ENCODE results near the gene ARHGAP9.
"Not testable (repeated sequence)": the region's sequence is repeated elsewhere in the genome, so short reads cannot be mapped to it uniquely, and the experiment has no call there.

ARHGAP9 gene

DNA sequence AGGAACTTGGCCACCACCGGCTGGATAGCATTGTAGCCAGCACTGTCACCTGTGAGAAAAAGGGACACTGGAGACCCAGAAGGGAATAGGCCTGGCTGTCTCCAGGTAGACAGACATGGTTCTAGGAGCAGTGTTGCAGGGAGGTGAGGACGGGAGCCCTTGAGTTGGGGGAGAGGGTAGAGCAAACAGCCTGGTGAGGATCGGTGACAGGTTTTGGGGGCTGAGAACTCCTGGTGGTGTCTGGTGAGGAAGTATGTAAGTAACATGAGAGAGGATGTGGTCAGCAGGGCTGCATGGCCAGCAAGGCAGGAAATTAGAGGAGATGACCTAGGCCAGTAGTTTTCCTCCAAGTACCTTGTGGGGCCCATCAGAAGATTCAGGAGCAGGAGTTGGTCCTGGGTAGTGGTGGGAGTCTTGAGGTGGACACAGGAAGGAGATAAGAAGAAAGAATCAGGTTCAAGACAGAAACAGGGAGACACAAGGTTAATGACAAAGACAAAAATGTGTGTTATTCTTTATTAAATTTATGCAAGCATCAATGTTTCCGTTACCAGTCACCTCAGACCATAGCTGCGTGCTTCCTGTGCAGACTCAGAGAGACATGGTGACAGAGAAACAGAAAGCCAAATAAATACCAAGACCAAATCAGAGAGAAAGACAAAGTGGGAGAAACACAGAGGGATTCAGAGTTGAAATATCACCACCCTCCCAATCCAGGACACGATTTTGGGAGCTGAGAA lies at the start of gene ARHGAP9:
Gene ARHGAP9 (minus strand): TSS at position 491 of the 740 bp plus-strand sequence. CDS start 460 bp downstream, at position 31.
- no peak for DNase-seq

DNA sequence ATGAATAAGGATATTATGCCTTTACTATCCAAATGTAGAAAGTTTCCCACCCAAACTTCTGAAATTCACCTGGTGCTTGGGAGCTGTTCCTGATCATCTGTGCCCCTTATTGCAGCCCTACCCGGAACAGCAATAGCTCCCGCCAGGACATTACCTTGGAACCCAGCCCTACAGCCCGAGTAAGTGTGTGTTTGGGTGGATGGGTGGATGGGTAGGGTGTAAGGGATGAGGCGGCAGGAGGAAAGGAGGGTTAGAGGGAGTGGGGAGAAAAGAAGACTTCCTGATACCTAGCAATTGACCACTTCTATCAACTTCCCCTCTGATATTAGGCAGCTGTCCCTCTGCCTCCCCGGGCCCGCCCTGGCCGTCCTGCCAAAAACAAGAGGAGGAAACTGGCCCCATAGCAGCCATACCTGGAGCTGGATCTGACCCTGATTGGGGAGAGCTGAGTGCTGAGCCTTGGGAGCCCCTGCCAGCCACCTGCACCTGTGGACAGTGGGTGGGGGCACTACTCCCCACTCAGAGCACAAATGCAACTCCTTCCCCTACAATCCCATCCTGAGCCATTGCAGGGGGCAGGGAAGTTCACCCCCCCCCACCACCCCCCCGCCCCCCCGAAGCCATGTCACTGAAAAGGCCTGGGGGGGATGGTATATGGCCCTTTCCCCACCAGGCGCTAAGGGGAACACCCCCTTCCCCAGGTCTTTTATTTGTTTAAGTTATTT lies 49.3 kb upstream of the ARHGAP9 start:
- DNase-seq: no peak

DNA sequence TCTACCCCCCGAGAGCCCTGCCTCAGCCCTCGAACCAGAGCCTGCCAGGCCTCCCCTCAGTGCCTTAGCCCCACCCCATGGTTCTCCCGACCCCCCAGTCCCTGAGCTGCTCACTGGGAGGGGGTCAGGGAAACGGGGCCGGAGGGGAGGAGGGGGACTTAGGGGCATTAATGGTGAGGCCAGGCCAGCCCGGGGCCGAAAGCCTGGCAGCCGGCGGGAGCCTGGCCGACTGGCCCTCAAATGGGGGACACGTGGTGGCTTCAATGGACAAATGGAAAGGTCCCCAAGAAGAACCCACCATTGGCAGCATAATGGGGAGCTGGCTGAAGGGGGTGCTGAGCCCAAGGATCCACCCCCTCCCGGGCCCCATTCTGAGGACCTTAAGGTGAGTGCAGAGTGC lies 48.5 kb upstream of the ARHGAP9 start:
- DNase-seq: no peak

DNA sequence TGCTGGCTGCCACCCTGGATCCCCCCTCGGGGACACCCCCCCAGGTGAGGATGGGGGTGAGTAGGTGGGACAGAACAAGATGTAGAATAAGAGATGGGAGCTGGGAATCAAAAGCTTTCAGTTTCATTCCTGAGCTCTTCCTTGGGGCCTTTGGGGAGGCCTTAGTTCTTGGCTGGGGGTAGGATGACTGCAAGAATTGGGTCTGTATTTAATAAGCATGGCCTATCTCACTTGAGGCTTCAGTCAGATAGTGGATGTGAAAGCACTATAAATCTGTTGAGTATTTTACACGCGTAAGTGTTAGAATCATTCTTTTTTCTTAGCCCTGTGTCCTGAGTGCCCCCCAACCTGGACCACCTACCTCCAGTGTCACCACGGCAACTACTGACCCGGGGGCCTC lies 47.5 kb upstream of the ARHGAP9 start:
- DNase-seq: no peak

DNA sequence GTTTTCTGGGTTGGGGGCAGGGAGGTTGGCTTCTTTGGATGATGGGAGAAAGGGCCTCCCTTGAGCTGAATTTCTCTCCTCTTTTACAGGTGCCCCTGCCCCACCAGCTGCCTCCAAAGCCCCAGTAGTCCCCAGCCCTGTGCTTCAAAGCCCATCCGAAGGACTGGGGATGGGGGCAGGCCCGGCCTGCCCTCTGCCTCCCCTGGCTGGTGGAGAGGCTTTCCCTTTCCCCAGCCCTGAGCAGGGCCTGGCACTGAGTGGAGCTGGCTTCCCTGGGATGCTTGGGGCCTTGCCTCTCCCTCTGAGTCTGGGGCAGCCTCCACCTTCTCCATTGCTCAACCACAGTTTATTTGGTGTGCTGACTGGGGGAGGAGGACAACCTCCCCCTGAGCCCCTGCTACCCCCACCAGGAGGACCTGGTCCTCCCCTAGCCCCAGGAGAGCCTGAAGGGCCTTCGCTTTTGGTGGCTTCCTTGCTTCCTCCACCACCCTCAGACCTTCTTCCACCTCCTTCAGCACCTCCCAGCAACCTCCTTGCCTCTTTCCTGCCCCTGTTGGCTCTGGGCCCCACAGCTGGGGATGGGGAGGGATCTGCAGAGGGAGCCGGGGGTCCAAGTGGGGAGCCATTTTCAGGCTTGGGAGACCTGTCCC lies 46.9 kb upstream of the ARHGAP9 start:
- DNase-seq: no peak

DNA sequence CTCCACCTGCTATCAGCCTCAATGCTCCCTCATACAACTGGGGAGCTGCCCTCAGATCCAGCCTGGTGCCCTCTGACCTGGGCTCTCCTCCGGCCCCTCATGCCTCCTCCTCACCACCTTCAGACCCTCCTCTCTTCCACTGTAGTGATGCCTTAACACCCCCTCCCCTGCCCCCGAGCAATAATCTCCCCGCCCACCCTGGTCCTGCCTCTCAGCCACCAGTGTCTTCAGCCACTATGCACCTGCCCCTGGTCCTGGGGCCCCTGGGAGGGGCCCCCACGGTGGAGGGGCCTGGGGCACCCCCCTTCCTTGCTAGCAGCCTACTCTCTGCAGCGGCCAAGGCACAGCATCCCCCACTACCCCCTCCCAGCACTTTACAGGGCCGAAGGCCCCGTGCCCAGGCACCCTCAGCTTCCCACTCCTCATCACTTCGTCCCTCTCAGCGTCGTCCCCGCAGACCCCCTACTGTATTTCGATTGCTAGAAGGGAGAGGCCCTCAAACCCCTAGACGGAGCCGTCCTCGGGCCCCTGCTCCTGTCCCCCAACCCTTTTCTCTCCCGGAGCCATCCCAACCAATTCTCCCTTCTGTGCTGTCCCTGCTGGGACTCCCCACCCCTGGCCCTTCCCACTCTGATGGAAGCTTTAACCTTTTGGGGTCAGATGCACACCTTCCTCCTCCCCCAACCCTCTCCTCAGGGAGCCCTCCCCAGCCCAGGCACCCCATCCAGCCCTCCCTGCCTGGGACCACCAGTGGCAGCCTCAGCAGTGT lies 46.1 kb upstream of the ARHGAP9 start:
- no peak for DNase-seq

DNA sequence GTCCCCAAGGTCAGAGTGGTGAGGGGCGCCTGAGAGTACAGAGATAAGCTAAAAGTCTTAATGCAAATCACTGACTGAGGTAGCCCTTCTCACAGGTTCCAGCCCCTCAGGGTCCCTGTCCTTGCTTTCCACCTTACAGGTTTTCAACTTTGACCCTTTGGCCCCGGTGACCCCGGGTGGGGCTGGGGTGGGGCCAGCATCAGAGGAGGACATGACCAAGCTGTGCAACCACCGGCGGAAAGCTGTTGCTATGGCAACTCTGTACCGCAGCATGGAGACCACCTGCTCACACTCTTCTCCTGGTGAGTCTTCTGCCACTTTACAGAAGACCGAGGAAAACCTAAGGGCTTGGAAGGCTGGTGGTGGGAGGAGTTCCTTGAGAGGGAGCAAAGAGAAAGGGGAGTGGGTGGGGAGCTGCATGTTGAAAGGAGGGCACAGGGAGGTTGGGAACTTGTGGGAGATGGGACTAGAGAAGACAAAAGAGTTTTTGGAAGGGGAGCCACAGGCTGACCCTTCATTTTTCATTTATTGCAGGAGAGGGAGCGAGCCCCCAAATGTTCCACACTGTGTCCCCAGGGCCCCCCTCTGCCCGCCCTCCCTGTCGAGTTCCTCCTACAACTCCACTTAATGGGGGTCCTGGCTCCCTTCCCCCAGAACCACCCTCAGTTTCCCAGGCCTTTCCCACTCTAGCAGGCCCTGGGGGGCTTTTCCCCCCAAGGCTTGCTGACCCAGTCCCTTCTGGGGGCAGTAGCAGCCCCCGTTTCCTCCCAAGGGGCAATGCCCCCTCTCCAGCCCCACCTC lies 45.3 kb upstream of the ARHGAP9 start:
- DNase-seq: no peak

DNA sequence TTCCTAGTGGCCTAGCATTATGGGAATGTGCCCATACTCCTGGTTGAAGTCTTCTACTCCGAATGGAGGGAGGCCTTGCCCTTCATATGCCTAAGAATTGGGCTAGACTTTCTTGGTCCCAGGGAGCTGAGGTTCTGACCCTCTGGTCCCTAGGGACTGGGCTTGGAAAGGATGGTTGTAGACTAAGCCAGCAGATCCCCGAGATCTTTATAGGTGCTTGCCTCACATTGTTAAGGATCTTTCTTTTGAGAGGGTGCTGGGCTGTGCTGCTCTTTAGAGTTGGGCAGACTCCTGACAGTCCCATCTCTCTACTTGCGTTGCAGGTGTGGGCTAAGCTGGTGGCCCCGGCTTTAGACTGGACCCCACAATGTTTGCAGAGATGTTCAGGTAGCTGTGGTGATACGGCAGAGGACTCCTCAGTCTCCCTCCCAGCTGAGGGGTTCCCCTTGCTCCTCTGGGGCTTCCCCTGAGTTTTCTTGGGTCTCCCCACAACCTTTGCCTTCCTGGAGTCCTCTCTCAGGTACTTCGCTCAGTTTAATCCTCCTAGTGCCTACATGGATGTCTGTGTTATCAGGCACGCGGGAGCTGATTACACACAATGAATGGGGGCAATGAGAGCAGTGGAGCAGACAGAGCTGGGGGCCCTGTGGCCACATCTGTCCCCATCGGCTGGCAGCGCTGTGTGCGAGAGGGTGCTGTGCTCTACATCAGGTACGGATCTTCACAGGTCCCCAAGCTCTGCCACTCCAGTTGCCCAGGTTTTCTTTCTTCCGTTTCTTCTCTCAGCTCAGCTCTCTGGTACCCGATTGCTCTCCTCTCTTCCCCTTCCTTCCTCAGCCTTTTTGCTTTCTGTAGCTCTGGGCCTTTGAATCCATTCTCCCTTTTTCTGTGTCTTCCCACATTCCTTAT lies 44.3 kb upstream of the ARHGAP9 start:
- no peak for DNase-seq

DNA sequence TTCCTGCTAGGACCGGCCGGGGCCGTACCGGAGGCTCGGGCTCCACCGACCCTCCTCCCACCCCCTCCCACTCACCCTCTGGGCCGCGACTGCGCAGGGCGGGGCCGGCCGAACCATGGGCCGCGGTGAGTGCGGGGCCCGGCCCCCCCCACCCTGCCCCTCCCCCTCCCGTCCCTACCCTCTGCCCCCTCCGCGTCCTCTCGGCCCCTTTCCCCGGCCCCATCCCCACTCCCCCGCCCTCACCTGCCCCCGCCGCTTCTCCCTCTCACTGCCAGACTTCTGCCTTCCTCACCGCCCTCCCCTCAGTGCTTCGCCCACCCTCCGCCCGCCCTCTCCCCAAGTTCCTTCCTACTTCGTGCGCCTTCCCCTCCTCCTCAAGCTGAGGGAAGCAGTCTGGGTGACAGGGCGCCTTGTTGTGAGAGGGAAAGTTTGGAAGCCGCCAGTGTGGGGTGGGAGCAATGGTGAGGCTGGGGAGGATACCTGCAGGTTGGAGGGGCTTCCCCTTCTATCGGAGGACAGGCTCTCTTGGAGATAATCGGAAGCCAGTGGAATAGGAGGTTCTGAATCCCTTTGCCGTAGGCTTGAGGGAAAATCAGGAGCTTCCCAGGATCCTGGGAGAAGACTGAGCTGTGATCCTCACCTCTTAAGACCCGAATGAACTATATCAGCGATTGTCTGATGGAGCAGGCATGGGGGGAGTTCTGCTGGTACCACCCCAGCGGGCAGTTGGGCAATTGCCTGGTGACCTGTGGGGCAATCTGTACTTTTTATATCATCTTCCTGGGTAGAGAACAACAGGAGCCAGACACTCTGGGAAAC lies 43.4 kb upstream of the ARHGAP9 start:
- peak; percentile 19 for DNase-seq

DNA sequence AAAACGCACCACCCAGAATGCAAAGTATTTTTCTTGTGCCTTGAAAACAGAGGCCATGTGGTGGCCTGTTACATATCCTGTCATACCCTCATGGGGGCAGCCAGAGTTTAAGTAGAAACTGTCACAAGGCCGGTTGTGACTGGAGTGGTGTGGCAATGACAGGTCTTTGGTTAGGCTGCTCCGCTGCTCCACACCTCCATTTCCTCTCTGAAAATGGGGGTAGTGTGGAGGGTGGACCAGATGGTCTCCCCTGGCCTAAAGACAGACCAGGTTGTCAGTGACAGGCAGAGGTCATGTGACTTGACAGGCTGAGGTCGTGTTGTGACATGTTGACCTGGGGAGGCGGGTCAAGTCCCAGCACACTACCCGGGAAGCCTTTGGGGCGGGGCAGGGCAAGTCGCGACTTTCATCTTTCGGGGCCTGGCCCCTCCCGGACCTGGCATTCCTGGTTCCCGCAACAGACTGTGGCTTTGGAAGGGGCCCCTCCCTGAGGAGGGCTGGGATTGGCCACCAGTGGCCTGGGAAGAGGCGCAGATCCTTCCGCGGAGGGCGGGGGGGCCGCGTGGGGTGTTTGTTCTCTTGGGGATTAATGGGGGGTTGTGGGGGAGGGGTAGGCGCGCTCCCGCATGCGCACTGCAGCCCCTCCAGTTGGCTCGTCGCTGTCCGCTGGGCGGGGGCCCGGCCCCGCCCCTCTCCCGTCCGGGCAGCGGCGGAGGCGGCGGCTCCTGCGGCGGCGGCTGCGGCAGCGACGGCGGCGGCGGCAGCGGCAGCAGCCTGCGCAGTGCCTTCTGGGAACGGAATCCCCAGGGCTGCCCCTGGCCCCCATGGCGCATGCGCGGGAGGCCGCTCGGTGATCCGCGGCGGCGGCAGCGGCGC lies 42.6 kb upstream of the ARHGAP9 start, which contains the start of gene MBD6:
Gene MBD6 (plus strand): TSS at position 814 of the 876 bp plus-strand sequence. CDS start 1,480 bp downstream, outside the sequence.
- peak; percentile 93 for DNase-seq

DNA sequence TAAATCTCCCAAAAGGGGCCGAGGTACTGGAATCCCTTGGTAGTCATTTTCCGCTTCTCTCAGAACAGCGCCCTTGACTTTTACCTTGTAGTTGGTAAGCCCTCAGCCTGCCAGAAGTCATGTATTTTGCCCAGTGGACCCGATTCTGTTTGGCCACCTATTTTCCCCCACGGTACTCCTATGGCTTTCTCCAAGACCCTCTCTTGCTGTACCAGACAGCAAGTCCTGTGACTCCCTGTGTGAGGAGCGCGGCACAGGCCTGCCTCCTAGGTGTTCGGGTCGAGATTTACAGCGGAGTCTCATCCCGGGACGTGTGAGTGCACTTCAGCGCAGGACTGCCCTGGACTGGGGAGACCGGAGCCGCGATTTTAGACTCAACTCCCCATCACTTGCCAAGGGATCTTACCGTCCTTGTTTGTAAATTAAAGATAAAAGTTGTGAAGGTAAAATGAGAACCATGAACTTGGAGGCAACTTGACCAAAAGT lies 41.9 kb upstream of the ARHGAP9 start:
- no peak for DNase-seq

DNA sequence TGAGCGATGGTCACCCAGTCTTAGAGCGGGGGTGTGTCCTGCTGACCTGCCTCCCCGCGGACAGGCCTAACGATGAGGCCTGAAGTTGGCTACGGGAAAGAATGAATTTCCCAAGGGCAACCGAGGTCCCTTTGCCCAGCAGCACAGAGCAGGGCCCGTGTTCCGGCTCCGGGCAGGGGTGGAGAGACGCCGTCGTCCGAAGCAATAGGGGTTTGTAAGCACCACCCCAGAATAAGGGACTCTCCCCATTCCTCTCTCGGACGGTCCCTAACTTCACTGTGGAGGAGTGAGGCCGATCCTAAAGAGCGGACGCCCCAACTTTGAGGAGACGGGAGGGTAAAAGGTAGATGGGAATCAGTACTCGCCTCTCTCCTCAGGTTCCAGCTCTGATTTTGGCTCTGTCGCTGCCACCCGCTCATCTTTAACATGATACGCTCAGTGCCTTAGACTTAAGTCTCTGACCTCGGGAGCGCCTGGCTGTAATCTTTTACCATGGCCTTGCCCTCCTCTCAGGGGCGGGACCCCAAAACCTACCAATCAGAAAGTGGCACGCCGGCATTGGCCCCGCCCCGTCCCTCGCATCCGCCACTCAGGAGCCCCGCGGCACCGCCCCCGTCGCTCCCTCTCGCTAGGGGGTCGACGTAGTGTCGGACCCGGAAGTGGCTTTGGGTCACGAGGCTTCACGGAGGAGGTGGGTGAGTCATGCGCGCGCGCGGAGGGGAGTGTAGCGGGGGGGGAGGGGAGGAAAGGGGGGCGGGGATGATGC lies 40.6 kb upstream of the ARHGAP9 start, which contains the start of gene DDIT3:
Gene DDIT3 (minus strand): TSS at position 462 of the 766 bp plus-strand sequence. CDS start 3,108 bp downstream, outside the sequence.
- DNase-seq: peak; percentile 98

DNA sequence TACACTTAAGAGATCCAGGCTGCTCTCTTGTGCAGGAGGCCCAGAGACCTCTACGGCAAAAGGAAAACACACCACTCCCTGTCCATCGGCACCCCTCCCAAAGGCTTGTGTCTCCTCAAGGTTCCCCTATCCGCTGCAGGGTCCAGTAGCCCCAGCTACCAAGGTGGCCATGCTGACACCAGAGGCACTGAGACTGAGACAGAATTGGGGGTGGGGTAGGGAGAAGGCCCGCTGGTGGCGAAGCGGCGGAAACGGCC lies 40.1 kb upstream of the ARHGAP9 start:
- DNase-seq: peak; percentile 23

DNA sequence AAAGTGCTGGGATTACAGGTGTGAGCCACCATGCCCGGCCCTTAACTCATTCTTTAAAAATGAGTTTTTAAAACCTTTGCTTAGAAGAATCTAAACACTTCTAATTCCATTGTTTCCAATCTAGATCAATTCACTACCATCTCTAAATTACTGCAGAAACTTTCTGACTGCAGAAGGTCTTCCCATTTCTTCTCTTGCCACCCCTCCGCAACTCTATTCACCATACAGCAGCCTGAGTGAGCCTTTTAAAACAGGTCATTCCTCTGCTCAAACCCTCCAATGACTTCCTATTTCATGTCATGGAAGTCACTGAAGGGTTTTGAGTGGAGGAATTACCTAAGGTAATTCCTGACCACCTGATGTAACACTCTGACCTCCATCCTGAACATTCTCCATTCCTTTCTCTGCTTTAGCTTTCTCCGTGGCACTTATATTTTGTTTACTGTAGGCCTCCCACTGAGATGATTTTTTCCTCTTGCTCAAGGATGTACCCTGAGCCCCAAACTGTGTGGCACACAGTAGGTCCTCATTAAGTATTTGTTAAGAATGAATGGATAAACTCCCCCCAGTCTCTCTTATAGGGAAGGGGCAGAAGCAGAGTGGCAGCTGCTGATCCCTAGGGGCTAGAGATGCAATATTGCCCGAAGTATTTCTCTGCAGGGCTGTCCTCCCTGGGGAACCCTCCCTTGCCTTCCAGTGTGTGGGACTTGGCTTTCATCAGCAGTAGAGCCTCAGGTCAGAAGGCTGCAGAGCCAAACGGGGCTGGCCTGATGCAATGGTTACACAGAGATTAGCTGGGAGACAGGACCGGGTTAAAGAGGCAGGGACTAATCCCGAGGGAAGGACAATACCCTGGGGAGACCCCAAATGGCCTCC lies 39.5 kb upstream of the ARHGAP9 start:
- DNase-seq: no peak

DNA sequence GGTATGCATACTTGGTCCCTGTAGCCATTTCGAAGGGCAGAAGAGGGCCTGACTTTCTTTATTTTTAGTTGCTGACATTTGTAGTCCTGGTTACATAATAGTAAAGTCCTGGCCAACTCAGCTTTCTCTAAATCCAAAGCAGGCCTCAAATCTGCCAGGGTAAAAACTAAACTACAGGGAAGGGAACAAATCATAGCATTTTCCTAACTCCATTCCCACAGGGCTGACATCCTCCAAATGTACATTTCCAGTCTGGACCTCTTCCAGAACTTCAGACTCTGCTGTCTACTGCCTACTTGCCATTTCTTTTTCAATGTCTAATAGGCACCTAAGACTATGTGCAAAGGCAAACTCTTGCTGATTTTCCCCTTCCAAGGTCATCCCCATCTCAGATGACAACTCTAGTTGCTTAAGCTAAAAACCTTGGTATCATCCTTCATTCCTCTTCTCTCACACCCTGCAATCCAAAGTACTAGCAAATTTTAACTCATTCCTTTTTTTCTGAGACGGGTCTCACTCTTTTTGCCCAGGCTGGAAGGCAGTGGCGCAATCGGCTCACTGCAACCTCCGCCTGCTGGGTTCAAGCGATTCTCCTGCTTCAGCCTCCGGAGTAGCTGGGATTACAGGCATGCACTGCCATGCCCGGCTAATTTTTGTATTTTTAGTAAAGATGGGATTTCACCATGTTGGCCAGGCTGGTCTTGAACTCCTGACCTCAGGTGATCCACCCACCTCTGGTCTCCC lies 38.7 kb upstream of the ARHGAP9 start:
- no peak for DNase-seq

DNA sequence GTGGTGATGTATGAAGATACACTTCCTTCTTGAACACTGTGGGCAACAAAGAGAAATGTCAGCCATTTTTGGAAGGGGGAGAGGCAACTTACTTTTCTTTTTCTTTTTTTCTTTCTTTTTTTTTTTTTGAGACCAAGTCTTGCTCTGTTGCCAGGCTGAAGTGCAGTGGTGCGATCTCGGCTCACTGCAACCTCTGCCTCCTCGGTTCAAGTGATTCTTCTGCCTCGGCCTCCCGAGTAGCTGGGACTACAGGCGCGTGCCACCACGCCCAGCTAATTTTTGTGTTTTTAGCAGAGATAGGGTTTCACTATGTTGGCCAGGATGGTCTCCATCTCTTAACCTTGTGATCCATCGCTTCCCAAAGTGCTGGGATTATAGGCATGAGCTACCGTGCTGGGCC lies 38.1 kb upstream of the ARHGAP9 start:
- not testable (repeated sequence) for DNase-seq
